HepG2 (cell line): Measurements from ENCODE around the gene IGFLR1. TPM values are rescaled to one million over a fixed set of nuclear protein-coding genes. Genes with fewer than 3 reads are reported as not detected.

Experiments used
- ATAC-seq: fragments of 200-7000 bp; cut with Tn5 transposase; 3 replicates; pipeline ENCODE4 v1.9.1; 2020; ENCODE audit warnings: mild to moderate bottlenecking, moderate library complexity
- BruUV-seq: library from RNA; stranded (reverse); fragments of 400-500 nt; replicated peaks from 2 replicates; lab custom pipeline; 2021; lab: Mats Ljungman, UMichigan
- CTCF ChIA-PET: fragments of 300-600 bp; formaldehyde crosslinking; extraction: SDS; loops from one replicate; lab custom pipeline; 2021; ENCODE audit warnings: low total read pairs, inconsistent platforms, low intra/inter-chr PET ratio; lab: Yijun Ruan, JAX
- POLR2A ChIA-PET: fragments of 350-600 bp; sonication (Branson Sonifier 250); formaldehyde crosslinking; loops from one replicate; lab custom pipeline; 2020; ENCODE audit warnings: antibody characterized with exemption, inconsistent platforms; lab: Yijun Ruan, JAX
- DNase-seq: peaks from one replicate; pipeline ENCODE4 v3.0.0-alpha.2; 2015; ENCODE audit warnings: low spot score
- FAIRE-seq: peaks from 3 replicates; lab custom pipeline; 2011; peaks lifted over from hg19 to GRCh38; lab: Jason Lieb, UNC
- H2AFZ ChIP-seq: one replicate; pipeline ENCODE4 v1.6.1; 2011; ENCODE audit warnings: low read length, inconsistent platforms
- H3K27ac ChIP-seq: fragments of 300-600 bp; 3 replicates; pipeline ENCODE4 v1.8.0; 2011; ENCODE audit warnings: mixed run types, mild to moderate bottlenecking, mixed read lengths, low read length, inconsistent platforms; ENCODE audit not compliant: insufficient read depth; ENCODE audit errors: extremely low read length
- H3K27me3 ChIP-seq, 2 experiments: fragments of 200-600 bp in 1 of 2; 2 replicates in 1 of 2; 3 replicates in 1 of 2; pipeline versions ENCODE4 v1.6.0 to v1.8.0; 2011; ENCODE audit warnings: low read length in 2 of 2, mild to moderate bottlenecking in 2 of 2, moderate library complexity in 2 of 2, inconsistent platforms in 1 of 2; ENCODE audit not compliant: insufficient read depth in 2 of 2, control insufficient read depth in 1 of 2
- H3K36me3 ChIP-seq, 2 experiments: fragments of 200-600 bp in 1 of 2; replicated peaks in 1 of 2; 2 replicates in 1 of 2; 3 replicates in 1 of 2; pipeline versions ENCODE4 v1.5.1 to v1.8.0; 2011; ENCODE audit warnings: low read length in 2 of 2, inconsistent platforms in 1 of 2; ENCODE audit not compliant: insufficient read depth in 2 of 2, control insufficient read depth in 1 of 2
- H3K4me1 ChIP-seq: 2 replicates; pipeline ENCODE4 v1.5.1; 2012; ENCODE audit warnings: low read length, inconsistent platforms; ENCODE audit not compliant: insufficient read depth
- H3K4me2 ChIP-seq: 2 replicates; pipeline ENCODE4 v1.6.0; 2011; ENCODE audit warnings: low read depth, low read length, inconsistent platforms
- H3K4me3 ChIP-seq, 3 experiments: fragments of 200-600 bp in 1 of 3; sonication (generic), shearing (Covaris generic) in 1 of 3; replicated peaks in 1 of 3; 2 replicates each; pipeline ENCODE4 v1.5.1; 2011 to 2016; ENCODE audit warnings: low read length in 3 of 3, inconsistent platforms in 2 of 3, low read depth in 2 of 3, mild to moderate bottlenecking in 2 of 3, control low read depth in 1 of 3, mixed read lengths in 1 of 3; ENCODE audit not compliant: insufficient read depth in 1 of 3
- H3K79me2 ChIP-seq: one replicate; pipeline ENCODE4 v1.6.1; 2011; ENCODE audit warnings: low read length, inconsistent platforms; ENCODE audit not compliant: insufficient read depth
- H3K9ac ChIP-seq: 2 replicates; pipeline ENCODE4 v1.6.0; 2011; ENCODE audit warnings: mild to moderate bottlenecking, low read depth, low read length, inconsistent platforms; ENCODE audit not compliant: insufficient read depth
- H3K9me3 ChIP-seq: 2 replicates; pipeline ENCODE4 v1.5.1; 2012; ENCODE audit warnings: mild to moderate bottlenecking, low read length
- H4K20me1 ChIP-seq: 2 replicates; pipeline ENCODE4 v1.6.0; 2011; ENCODE audit warnings: inconsistent platforms, mild to moderate bottlenecking, low read length, moderate library complexity; ENCODE audit not compliant: insufficient read depth
- ATF5 ChIP-seq: sonication (generic); formaldehyde crosslinking; IDR thresholded peaks from 2 replicates; pipeline ENCODE4 v1.4.0; 2020; ENCODE audit warnings: mild to moderate bottlenecking, low read depth, missing genetic modification reagents
- CTCF ChIP-seq: sonication (generic); formaldehyde crosslinking; IDR thresholded peaks from 2 replicates; pipeline ENCODE4 v1.5.0; 2020; ENCODE audit warnings: mild to moderate bottlenecking, missing genetic modification reagents, moderate library complexity
- STAG1 ChIP-seq: sonication (generic); formaldehyde crosslinking; IDR thresholded peaks from 2 replicates; pipeline ENCODE4 v1.4.0; 2020; ENCODE audit warnings: missing genetic modification reagents
- ZNF143 ChIP-seq: sonication (generic); formaldehyde crosslinking; IDR thresholded peaks from 2 replicates; pipeline ENCODE4 v1.4.0; 2020; ENCODE audit warnings: missing genetic modification reagents
- ZNF24 ChIP-seq: fragments of 450-650 bp; IDR thresholded peaks from 2 replicates; pipeline ENCODE4 v1.6.1; 2017; ENCODE audit warnings: antibody characterized with exemption, mild to moderate bottlenecking
- ZNF30 ChIP-seq: sonication (generic); formaldehyde crosslinking; IDR thresholded peaks from 2 replicates; pipeline ENCODE4 v1.5.0; 2020; ENCODE audit warnings: mild to moderate bottlenecking, missing genetic modification reagents
- ZNF431 ChIP-seq: sonication (generic); formaldehyde crosslinking; IDR thresholded peaks from 2 replicates; pipeline ENCODE4 v1.9.0; 2022; ENCODE audit warnings: missing genetic modification reagents, low read depth, mild to moderate bottlenecking, borderline replicate concordance
- ZNF687 ChIP-seq: sonication (generic); formaldehyde crosslinking; IDR thresholded peaks from 2 replicates; pipeline ENCODE4 v1.5.1; 2020; ENCODE audit warnings: mild to moderate bottlenecking, missing genetic modification reagents, moderate library complexity
- ZNF788 ChIP-seq: sonication (generic); formaldehyde crosslinking; IDR thresholded peaks from 2 replicates; pipeline ENCODE4 v1.5.0; 2020; ENCODE audit warnings: mild to moderate bottlenecking, missing genetic modification reagents, borderline replicate concordance
- ZSCAN31 ChIP-seq: sonication (generic); formaldehyde crosslinking; IDR thresholded peaks from 2 replicates; pipeline ENCODE4 v1.5.0; 2020; ENCODE audit warnings: low read depth, mild to moderate bottlenecking, missing genetic modification reagents
- WGBS: methylation state at CpG from one replicate; pipeline ENCODE4 v1.1.6; 2017; ENCODE audit warnings: low lambda C conversion rate; 5-methylcytosine and 5-hydroxymethylcytosine counted together
- in situ Hi-C: cut with HindIII; loops from 2 replicates; pipeline ENCODE4 v1.10.0; 2017; ENCODE audit warnings: low pct_unique_long_range_greater_than_20kb; ENCODE audit not compliant: extremely low pct_ligation_motif_present
- intact Hi-C: fragments of 100-400 bp; cut with micrococcal nuclease; formaldehyde crosslinking; loops from one replicate; pipeline ENCODE4 v1.10.0; 2022; ENCODE audit not compliant: unreplicated experiment
- polyA plus RNA-seq, 8 experiments: library from polyadenylated mRNA; depleted of rRNA in 3 of 8; stranded (reverse) in 7 of 8; unstranded in 1 of 8; fragments of >200 nt; fragmentation: Illumina TruSeq in 4 of 8; extraction: Trizol in 4 of 8; gene quantifications; 2 replicates each; pipeline versions ENCODE4 v1.2.1 to v1.2.3, GENCODE V29; 2011 to 2016; ENCODE audit warnings: low read depth in 4 of 8, missing spikeins in 1 of 8, mixed read lengths in 1 of 8; ENCODE audit not compliant: insufficient read depth in 1 of 8
- total RNA-seq, 5 experiments: library from RNA; depleted of rRNA; stranded (reverse); fragments of >200 nt; fragmentation: Illumina TruSeq; extraction: Trizol; gene quantifications; 2 replicates each; pipeline ENCODE4 v1.2.3, GENCODE V29; 2016; ENCODE audit warnings: low read depth in 1 of 5

IGFLR1 gene
- total and polyA plus RNA-seq, 2 of the 13 experiments (the other 11 are each of a cell fraction or from before 2014, with no cell fraction given) = 5.4 to 8.9 TPM

- Histone ChIP-seq H3K9ac (no peak overlapping the region), H3K27me3 (no peaks in the 10 kb centered on the region), H3K4me2 (no peak overlapping the region), H3K9me3 (no peaks in the 10 kb centered on the region), H3K4me1 (peaks cover 32% of the 10 kb centered on the region), H3K27ac (no peak overlapping the region), H3K79me2 (no peaks in the 10 kb centered on the region)
- no TSS peak for BruUV-seq
- in situ Hi-C loops = loop anchor here (10.0 kb wide), 1 partner anchor 121 kb away; the partner anchor contains the start of gene PRODH2
- DNase-seq = no peak
- CTCF ChIA-PET = interaction anchor here (0.6 to 6.1 kb wide), 11 partner anchors 9 to 238 kb away, joined by 3 to 201 read pairs (median 5); partner anchors contain the start of gene KMT2B
- TF ChIP-seq ATF5 (CRISPR knock-in tag) (no peak), ZSCAN31 (CRISPR knock-in tag) (no peak), ZNF30 (CRISPR knock-in tag) (no peak), ZNF431 (CRISPR knock-in tag) (0 out of 2 replicates have a peak, but pooled peaks have one; percentile 23), ZNF788 (CRISPR knock-in tag) (no peak), ZNF143 (no peak)
- TF ChIP-seq, all 625 proteins: peak for 1
- H2AFZ ChIP-seq = no peak overlapping the region
- no peaks in the 10 kb centered on the region for H4K20me1 ChIP-seq
- no peaks in the 10 kb centered on the region for H3K36me3 ChIP-seq
- under 1% methylated on average over 7 of the region's 8 CpGs for WGBS
- FAIRE-seq (no peak), ATAC-seq (peak; percentile 18; the same call in 2 of the 3 replicates)
- H3K4me3 ChIP-seq = no peak overlapping the region
- POLR2A ChIA-PET = interaction anchor here (1.6 kb wide), 1 partner anchor 49 kb away, joined by 4 read pairs; no protein-coding TSS in a partner anchor
- intact Hi-C loops = loop anchor here (10.0 kb wide), 2 partner anchors 51 to 121 kb away; partner anchors contain the start of genes IGFLR1, LIN37, PRODH2 and PSENEN
Measured at GRCh38 chr19:35693422-35693821, 48.8 kb downstream of the IGFLR1 start.

GRCh38 chr19:35692010-35692409, 50.2 kb downstream of the IGFLR1 start:
- H3K4me3 ChIP-seq = no peak overlapping the region
- POLR2A ChIA-PET = interaction anchor here (0.9 to 1.6 kb wide), 2 partner anchors 11 to 48 kb away, joined by 3 to 4 read pairs; no protein-coding TSS in a partner anchor
- H3K27me3 ChIP-seq = no peaks in the 10 kb centered on the region
- no peaks in the 10 kb centered on the region for H4K20me1 ChIP-seq
- H2AFZ ChIP-seq = no peak overlapping the region
- ATAC-seq (peak; percentile 17; the same call in 2 of the 3 replicates), FAIRE-seq (no peak), DNase-seq (no peak)
- intact Hi-C loops (loop anchor here (10.0 kb wide), 2 partner anchors 53 to 123 kb away; partner anchors contain the start of genes IGFLR1, LIN37, PRODH2 and PSENEN), in situ Hi-C loops (loop anchor here (10.0 kb wide), 1 partner anchor 123 kb away; the partner anchor contains the start of gene PRODH2)
- H3K27ac ChIP-seq = no peak overlapping the region
- H3K9ac ChIP-seq = no peak overlapping the region
- 17% methylated on average over 7 of the region's 11 CpGs for WGBS
- BruUV-seq = no TSS peak
- H3K79me2 ChIP-seq = no peaks in the 10 kb centered on the region
- H3K4me1 ChIP-seq = peaks cover 22% of the 10 kb centered on the region
- H3K9me3 ChIP-seq = no peaks in the 10 kb centered on the region
- no peaks in the 10 kb centered on the region for H3K36me3 ChIP-seq
- CTCF ChIA-PET = interaction anchor here (6.1 kb wide), 1 partner anchor 25 kb away, joined by 201 read pairs; the partner anchor contains the start of gene KMT2B
- no peak overlapping the region for H3K4me2 ChIP-seq
- TF ChIP-seq ZNF24 (no peak), CTCF (peak; percentile 65), ZNF687 (CRISPR knock-in tag) (peak; percentile 20; the same call in 1 of the 2 replicates), STAG1 (peak; percentile 67)
